ENCODE results near the gene ZFX. TPM values are rescaled to one million over a fixed set of nuclear protein-coding genes. Genes with fewer than 3 reads are reported as not detected.

ZFX gene
- total RNA-seq, 1 donor from 2014 or later: 33.9 TPM

DNA sequence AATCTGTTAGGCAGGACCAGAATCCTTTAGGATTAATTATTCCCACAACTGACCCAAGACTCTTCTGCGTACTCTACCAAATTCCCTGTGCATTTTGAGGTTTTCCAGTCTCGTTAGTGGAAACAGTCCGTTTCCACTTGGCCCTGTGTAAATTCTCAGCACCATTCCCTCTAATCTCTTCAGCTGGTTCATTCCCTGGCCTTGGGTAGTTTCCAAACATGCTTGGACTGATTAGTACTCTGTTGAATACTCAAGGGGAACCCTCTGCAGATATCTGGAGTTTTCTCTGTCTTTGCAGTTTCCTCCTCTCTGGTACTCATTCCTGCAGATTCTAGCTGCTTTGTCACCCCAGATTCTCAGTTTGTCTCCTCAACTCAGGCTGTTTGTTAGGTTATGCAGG lies 80.4 kb downstream of the ZFX start:
- Mint-ChIP-seq H3K27me3 (ENCODE audit: unreplicated experiment) (peaks cover 3% of the 10 kb centered on the region), H3K4me3 (ENCODE audit: unreplicated experiment) (no peak overlapping the region), H3K4me1 (ENCODE audit: low read depth, unreplicated experiment) (no peaks in the 10 kb centered on the region), H3K36me3 (ENCODE audit: unreplicated experiment) (peaks cover 4% of the 10 kb centered on the region), H3K9me3 (ENCODE audit: unreplicated experiment) (peaks cover 1% of the 10 kb centered on the region), H3K27ac (ENCODE audit: unreplicated experiment) (no peak overlapping the region)
- no peak for DNase-seq
- TF ChIP-seq, protein P1, sequence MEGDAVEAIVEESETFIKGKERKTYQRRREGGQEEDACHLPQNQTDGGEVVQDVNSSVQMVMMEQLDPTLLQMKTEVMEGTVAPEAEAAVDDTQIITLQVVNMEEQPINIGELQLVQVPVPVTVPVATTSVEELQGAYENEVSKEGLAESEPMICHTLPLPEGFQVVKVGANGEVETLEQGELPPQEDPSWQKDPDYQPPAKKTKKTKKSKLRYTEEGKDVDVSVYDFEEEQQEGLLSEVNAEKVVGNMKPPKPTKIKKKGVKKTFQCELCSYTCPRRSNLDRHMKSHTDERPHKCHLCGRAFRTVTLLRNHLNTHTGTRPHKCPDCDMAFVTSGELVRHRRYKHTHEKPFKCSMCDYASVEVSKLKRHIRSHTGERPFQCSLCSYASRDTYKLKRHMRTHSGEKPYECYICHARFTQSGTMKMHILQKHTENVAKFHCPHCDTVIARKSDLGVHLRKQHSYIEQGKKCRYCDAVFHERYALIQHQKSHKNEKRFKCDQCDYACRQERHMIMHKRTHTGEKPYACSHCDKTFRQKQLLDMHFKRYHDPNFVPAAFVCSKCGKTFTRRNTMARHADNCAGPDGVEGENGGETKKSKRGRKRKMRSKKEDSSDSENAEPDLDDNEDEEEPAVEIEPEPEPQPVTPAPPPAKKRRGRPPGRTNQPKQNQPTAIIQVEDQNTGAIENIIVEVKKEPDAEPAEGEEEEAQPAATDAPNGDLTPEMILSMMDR (IDR thresholded peaks at IDR 0.05; ENCODE audit: partially characterized antibody, unreplicated experiment): no peak

DNA sequence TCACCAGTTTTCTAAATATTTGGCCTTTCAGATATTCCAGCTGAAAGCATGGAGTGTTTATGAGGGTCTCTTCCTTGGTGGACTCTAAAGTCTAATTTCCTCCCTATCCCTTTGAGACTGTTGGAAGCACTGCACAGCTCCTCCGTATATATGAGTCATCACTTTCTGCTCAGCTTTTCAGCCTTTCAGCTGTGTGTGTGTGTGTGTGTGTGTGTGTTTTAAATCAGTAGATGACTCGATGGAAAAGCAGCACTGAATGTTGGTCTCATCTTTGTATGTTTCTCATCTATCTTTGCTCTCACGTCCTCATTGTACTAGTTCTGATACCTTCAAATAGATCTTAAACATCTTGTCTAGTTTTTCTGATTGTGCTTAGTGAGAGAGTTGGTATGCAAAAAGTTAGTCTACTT lies 81.6 kb downstream of the ZFX start:
- H3K36me3 Mint-ChIP-seq (ENCODE audit: unreplicated experiment): peaks cover 4% of the 10 kb centered on the region
- DNase-seq: no peak
- no peaks in the 10 kb centered on the region for H3K4me1 Mint-ChIP-seq (ENCODE audit: low read depth, unreplicated experiment)
- H3K9me3 Mint-ChIP-seq (ENCODE audit: unreplicated experiment): peaks cover 1% of the 10 kb centered on the region
- H3K4me3 Mint-ChIP-seq (ENCODE audit: unreplicated experiment): no peak overlapping the region
- no peak overlapping the region for H3K27ac Mint-ChIP-seq (ENCODE audit: unreplicated experiment)
- peaks cover 3% of the 10 kb centered on the region for H3K27me3 Mint-ChIP-seq (ENCODE audit: unreplicated experiment)
- TF ChIP-seq, protein P1 (IDR thresholded peaks at IDR 0.05; ENCODE audit: partially characterized antibody, unreplicated experiment): no peak

DNA sequence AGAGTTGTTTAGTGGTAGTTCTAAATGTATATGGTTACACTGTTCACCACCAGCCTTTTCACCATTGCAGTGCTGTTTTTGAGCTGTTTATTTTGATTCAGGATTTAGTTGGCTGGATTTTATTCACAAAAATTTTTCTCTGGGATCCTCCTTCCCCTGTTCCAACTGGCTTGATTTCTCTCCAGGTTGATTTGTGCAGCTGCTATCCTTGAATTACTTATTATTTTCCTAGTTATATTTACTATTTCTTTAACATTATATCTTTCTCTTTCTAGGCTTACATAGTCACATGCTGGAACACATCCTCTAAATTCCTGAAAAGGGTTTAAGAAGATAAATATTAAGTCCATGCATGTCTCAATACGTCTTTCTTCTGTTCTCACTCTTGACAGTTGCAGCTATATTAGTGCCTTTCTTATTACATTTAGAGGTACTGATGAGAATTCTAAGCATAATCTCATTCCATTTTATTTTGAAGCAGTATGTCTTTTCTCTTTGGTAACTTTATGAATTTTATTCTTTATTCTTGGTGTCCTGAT lies 82.2 kb downstream of the ZFX start:
- Mint-ChIP-seq H3K36me3 (ENCODE audit: unreplicated experiment) (peaks cover under 1% of the 10 kb centered on the region), H3K4me3 (ENCODE audit: unreplicated experiment) (no peak overlapping the region), H3K9me3 (ENCODE audit: unreplicated experiment) (peaks cover 1% of the 10 kb centered on the region), H3K27ac (ENCODE audit: unreplicated experiment) (no peak overlapping the region), H3K4me1 (ENCODE audit: low read depth, unreplicated experiment) (no peaks in the 10 kb centered on the region), H3K27me3 (ENCODE audit: unreplicated experiment) (peaks cover 3% of the 10 kb centered on the region)
- TF ChIP-seq, protein P1 (IDR thresholded peaks at IDR 0.05; ENCODE audit: partially characterized antibody, unreplicated experiment): no peak
- DNase-seq: no peak

DNA sequence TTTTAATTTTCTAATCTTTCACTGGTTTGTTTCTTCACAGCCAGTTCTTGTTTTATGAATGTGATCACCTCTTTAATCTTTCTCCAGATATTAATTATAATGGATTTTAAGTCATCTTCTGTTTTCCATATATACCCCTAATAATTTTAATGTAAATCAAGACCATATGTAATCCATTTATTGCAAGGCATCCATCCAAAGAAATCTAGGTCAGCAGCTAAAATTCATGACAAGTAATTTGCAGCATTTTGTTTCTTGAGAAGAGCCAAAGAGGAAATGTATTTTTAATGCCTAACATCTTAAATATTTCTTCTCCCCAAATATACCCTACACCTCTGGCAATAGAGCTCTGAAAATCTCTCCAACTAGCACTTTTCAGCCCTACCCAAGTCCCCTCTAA lies 83.3 kb downstream of the ZFX start:
- TF ChIP-seq, protein P1 (IDR thresholded peaks at IDR 0.05; ENCODE audit: partially characterized antibody, unreplicated experiment): no peak
- Mint-ChIP-seq H3K27me3 (ENCODE audit: unreplicated experiment) (peaks cover 3% of the 10 kb centered on the region), H3K36me3 (ENCODE audit: unreplicated experiment) (no peaks in the 10 kb centered on the region), H3K4me3 (ENCODE audit: unreplicated experiment) (no peak overlapping the region), H3K27ac (ENCODE audit: unreplicated experiment) (no peak overlapping the region), H3K4me1 (ENCODE audit: low read depth, unreplicated experiment) (no peaks in the 10 kb centered on the region), H3K9me3 (ENCODE audit: unreplicated experiment) (peaks cover under 1% of the 10 kb centered on the region)
- no peak for DNase-seq

DNA sequence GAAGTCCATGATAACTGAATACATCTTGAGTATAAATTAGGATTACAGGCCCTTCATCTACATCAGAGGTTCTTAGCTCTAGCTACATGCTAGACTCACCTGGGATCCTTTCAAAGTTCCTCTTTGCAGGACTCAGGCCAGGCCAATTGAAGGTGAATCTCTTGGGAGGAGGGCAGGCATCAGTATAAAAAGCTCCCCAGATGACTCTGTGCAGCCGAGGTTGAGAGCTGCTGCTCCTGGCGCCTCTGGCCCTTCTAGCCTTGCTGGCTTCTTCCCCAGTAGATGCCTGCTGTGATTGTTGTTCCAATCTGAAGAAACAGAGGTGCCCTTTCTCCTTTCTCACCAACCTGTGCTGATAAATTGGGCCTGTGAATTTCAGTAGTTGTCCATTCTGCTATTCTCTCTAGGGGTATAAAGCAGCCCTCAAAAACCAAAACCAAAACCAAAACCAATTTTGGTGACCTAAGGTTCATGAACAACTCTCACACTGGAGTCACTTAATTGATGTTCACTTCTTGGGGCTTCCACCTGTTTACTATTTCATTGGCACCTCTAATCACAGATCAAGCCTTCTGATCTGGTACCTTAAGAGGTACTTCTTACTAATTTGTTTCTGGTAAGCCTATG lies 85.7 kb downstream of the ZFX start:
- Mint-ChIP-seq H3K4me3 (ENCODE audit: unreplicated experiment) (no peak overlapping the region), H3K9me3 (ENCODE audit: unreplicated experiment) (peaks cover 2% of the 10 kb centered on the region), H3K4me1 (ENCODE audit: low read depth, unreplicated experiment) (no peaks in the 10 kb centered on the region), H3K36me3 (ENCODE audit: unreplicated experiment) (no peaks in the 10 kb centered on the region), H3K27ac (ENCODE audit: unreplicated experiment) (no peak overlapping the region), H3K27me3 (ENCODE audit: unreplicated experiment) (no peaks in the 10 kb centered on the region)
- DNase-seq: no peak
- TF ChIP-seq, protein P1 (IDR thresholded peaks at IDR 0.05; ENCODE audit: partially characterized antibody, unreplicated experiment): no peak
